MV-4-11 (cell line): ENCODE measurements around the gene DPP10.
"Not testable (repeated sequence)": the region's sequence is repeated elsewhere in the genome, so short reads cannot be mapped to it uniquely, and the experiment has no call there.

Source experiments
- DNase-seq: peaks from one replicate; lab custom pipeline; 2025; lab: John Stamatoyannopoulos, UW

The DPP10 gene

GRCh38 chr2:114442510-114442909 is at the start of gene DPP10:
Gene DPP10, plus strand, starts transcription at chr2:114442641.
- DNase-seq: peak; percentile 32

DNA sequence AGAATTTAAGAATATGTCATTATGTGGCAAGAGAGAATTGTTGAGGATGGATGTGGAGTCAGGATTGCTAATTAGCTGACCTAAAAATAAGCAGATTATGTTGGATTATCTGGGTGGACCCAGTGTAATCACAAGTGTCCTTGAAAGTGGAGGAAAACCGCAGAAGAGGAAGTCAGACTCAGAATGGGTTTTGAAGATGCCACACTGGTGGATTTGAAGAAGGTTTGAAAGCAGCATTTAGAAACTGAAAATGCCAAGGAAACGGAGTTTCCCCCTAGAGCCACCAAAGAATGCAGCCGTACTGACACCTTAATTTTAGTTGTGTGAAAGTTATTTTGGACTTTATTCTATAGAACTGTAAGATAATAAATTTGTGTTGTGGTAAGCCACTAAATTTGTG is 41.6 kb upstream of the DPP10 start:
- DNase-seq: peak; percentile 97

- no peak for DNase-seq
Observed at GRCh38 chr2:114405247-114406116, 37.0 kb upstream of the DPP10 start.

GRCh38 chr2:114406347-114406746 is 36.1 kb upstream of the DPP10 start:
- DNase-seq: no peak

DNA sequence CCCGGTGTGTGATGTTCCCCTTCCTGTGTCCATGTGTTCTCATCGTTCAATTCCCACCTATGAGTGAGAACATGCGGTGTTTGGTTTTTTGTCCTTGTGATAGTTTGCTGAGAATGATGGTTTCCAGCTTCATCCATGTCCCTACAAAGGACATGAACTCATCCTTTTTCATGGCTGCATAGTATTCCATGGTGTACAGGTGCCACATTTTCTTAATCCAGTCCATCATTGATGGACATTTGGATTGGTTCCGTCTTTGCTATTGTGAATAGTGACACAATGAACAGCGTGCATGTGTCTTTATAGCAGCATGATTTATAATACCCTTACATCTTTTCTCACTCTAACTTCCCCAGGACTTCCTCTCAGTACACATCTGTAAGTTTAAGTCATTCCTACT is 35.1 kb upstream of the DPP10 start:
- not testable (repeated sequence) for DNase-seq

GRCh38 chr2:114421781-114422180 is 20.7 kb upstream of the DPP10 start:
- DNase-seq: no peak

DNA sequence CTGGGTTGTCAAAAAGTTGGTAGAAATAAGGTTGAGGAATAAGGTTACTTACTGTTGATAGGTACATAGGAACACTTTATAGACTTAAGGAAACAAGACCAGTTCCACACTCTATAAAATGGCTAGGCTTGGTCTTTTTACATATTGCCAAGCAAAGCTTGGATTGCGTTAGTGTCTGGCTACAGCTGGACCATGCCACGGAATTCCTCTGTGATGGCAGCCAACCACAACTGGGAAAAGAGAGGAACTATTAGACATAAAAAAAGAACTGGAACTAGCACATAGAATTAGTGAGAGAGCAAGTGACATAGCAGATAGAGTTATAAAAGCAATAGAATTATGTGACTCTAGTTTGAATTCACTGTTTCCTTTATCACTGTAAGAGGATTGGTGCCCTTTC is 17.7 kb upstream of the DPP10 start:
- peak; percentile 27 for DNase-seq

DNA sequence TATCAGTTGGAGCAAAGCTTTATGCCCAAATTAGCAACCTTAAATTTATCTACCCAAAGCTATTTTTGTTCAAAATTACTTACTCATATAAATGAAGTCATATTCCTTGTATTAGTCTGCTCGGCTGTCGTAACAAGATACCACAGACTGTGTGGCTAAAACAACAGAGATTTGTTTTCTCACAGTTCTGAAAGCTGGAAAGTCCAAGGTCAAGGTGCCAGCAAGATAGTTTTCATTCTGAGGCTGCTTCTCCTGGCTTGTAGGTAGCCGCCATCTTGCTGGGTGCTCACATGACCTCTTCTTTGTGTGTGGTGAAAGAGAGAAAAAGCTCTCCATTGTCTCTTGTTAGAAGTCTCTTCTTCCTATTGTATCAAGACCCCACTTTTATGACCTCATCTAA is 15.7 kb upstream of the DPP10 start:
- no peak for DNase-seq

DNA sequence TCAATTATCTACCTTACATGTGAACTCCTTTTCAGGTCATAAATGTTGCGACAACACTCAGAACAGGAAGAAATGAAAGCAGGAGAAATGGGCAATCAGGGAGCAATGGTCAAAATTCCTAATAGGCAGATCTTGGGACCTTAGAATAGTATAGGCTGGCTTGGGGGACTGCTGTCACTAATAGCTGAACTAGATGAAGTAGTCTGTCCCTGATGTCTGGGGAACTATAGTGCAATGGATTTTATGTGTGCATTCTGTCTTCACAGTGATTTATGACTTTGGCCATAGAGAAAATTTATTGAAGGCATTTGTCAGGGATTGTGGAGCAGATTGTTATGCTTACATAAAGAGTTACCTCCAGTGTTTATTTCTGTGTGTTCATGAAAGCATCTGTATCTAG is 6.1 kb upstream of the DPP10 start:
- DNase-seq: no peak

- DNase-seq: peak; percentile 6
Observed at GRCh38 chr2:114446571-114446970, 4.1 kb downstream of the DPP10 start.

GRCh38 chr2:114450639-114451038 is 8.2 kb downstream of the DPP10 start:
- DNase-seq: no peak

- no peak for DNase-seq
Observed at GRCh38 chr2:114456566-114456965, 14.1 kb downstream of the DPP10 start.

GRCh38 chr2:114457956-114458355 is 15.5 kb downstream of the DPP10 start:
- no peak for DNase-seq

GRCh38 chr2:114461116-114461515 is 18.7 kb downstream of the DPP10 start:
- no peak for DNase-seq

GRCh38 chr2:114464961-114465706 is 22.7 kb downstream of the DPP10 start:
- no peak for DNase-seq

- DNase-seq: no peak
Observed at GRCh38 chr2:114468343-114468742, 25.9 kb downstream of the DPP10 start.

DNA sequence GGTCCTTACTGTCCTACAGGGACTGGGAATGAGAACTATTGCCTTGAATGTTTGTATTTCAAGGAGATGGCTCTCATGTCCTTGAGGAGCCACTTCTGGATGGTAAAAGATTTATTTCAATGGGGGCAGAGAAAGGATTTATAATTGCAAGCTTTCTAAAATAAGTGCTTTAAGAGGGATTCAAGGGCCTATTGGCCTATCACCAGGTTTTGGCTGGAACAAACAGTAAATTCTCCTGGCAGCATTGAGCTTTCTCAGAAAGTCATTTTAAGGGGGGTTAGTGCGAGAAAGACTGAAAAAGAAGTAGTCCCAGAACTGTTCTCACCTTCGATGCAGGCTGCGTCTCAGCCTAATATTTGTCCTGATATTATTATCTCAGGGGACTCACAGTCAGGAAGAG is 29.8 kb downstream of the DPP10 start:
- DNase-seq: no peak

- DNase-seq: no peak
Observed at GRCh38 chr2:114472726-114473125, 30.3 kb downstream of the DPP10 start.

DNA sequence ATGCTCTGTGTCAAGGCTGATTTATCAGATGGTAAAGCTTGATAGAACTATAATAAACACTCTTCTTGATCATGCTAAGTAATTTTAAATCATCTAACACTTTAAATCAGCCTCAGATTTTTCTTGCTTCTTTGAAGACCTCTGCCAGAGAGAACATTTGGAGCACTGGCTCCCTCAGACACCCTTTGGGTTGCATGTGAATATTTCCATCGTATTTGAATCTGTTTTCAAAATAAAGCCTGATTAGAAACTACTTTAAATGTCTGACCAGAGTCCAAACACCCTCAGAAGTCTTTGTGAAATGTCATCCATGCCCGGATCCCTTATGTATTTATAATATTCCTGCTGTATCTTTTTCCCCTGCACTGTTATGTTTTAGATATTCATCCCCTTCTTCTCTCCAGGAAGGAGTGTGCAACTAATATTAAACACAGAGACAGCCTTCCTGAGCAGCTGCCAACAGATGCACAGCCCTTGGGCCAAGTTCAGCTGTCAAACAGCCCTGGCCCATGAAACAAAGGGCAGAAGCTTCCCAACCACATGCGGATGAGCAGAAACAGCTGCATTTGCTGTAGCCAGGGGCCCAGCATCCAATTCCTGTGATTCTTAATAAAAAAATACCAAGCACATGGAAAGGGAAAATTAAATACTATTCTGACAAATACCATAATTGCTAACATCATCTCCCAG is 46.5 kb downstream of the DPP10 start:
- no peak for DNase-seq

- no peak for DNase-seq
Observed at GRCh38 chr2:114495046-114495445, 52.6 kb downstream of the DPP10 start.

DNA sequence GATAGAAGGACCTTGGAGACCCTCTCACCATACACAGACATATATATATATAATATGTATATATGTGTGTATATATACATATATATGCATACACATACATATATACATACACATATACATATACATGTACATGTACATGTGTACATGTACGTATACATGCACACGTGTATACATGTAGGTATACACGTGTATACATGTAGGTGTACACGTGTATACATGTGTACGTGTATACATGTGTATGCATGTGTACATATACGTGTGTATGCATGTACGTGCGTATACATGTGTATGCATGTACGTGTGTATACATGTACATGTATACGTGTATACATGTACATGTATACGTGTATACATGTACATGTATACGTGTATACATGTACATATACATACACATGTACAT is 54.5 kb downstream of the DPP10 start:
- no peak for DNase-seq

- DNase-seq: no peak
Observed at GRCh38 chr2:114499101-114499500, 56.7 kb downstream of the DPP10 start.

DNA sequence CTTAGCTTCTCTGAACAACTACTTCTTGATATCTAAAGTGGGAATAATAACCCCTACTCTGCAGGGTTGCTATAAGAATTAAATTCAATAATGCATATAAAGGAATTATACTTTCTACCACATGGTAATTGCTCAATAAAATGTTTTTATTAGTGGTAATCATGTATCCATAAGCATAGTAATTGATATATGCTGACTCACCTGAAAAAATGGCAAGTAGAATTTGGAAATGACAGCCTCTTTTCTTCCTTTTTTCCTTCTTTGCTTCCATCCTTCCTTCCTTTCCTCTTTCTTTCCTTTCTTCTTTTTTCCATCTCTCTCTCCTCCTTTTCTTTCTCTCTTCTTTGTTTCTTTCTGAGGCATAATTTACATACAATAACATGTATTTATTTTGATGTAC is 65.3 kb downstream of the DPP10 start:
- DNase-seq: no peak
